Measurements from ENCODE around the gene TUB. TPM values are rescaled to one million over a fixed set of nuclear protein-coding genes. Genes with fewer than 3 reads are reported as not detected.

The TUB gene
- polyA plus RNA-seq, 1 of the 3 experiments (the other 2 are of a cell fraction), result 11.3 TPM

- no peak for TF ChIP-seq ZBTB33 (IDR thresholded peaks at IDR 0.05; ENCODE audit: borderline replicate concordance, low read depth)
- no peak for TF ChIP-seq FOSL2 (IDR thresholded peaks at IDR 0.05; ENCODE audit: borderline replicate concordance, low read depth)
- no peak for TF ChIP-seq MEF2A (IDR thresholded peaks at IDR 0.05; ENCODE audit: borderline replicate concordance, low read depth)
- TF ChIP-seq FOXM1 (IDR thresholded peaks at IDR 0.05; ENCODE audit: low read depth), result no peak
- no peak for TF ChIP-seq RXRA (IDR thresholded peaks at IDR 0.05; ENCODE audit: borderline replicate concordance, low read depth)
- POLR2A ChIA-PET, result interaction anchor here (0.6 to 2.0 kb wide), 7 partner anchors 8 to 52 kb away, joined by 3 to 16 read pairs (median 4); no protein-coding TSS in a partner anchor
- CTCF ChIA-PET, result interaction anchor here (1.1 to 26.8 kb wide), 11 partner anchors 8 to 110 kb away, joined by 3 to 620 read pairs (median 7); no protein-coding TSS in a partner anchor
Observed at GRCh38 chr11:8083088-8083395, 2.0 kb downstream of the TUB start.

GRCh38 chr11:8083871-8084281 lies 2.9 kb downstream of the TUB start:
- WGBS (ENCODE audit: low lambda C conversion rate), result 63% methylated on average over 1 of the region's 1 CpG
- DNase-seq, result no peak
- H3K9ac ChIP-seq, result no peak overlapping the region
- no peaks in the 10 kb centered on the region for H3K9me3 ChIP-seq
- TF ChIP-seq JUND (IDR thresholded peaks at IDR 0.05), result no peak
- TF ChIP-seq, protein P1, sequence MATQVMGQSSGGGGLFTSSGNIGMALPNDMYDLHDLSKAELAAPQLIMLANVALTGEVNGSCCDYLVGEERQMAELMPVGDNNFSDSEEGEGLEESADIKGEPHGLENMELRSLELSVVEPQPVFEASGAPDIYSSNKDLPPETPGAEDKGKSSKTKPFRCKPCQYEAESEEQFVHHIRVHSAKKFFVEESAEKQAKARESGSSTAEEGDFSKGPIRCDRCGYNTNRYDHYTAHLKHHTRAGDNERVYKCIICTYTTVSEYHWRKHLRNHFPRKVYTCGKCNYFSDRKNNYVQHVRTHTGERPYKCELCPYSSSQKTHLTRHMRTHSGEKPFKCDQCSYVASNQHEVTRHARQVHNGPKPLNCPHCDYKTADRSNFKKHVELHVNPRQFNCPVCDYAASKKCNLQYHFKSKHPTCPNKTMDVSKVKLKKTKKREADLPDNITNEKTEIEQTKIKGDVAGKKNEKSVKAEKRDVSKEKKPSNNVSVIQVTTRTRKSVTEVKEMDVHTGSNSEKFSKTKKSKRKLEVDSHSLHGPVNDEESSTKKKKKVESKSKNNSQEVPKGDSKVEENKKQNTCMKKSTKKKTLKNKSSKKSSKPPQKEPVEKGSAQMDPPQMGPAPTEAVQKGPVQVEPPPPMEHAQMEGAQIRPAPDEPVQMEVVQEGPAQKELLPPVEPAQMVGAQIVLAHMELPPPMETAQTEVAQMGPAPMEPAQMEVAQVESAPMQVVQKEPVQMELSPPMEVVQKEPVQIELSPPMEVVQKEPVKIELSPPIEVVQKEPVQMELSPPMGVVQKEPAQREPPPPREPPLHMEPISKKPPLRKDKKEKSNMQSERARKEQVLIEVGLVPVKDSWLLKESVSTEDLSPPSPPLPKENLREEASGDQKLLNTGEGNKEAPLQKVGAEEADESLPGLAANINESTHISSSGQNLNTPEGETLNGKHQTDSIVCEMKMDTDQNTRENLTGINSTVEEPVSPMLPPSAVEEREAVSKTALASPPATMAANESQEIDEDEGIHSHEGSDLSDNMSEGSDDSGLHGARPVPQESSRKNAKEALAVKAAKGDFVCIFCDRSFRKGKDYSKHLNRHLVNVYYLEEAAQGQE (IDR thresholded peaks at IDR 0.05; ENCODE audit: low read depth, low read length), result no peak
- peak; percentile 90 for TF ChIP-seq MXI1 (IDR thresholded peaks at IDR 0.05; ENCODE audit: low read depth, low read length)
- TF ChIP-seq SIN3A (IDR thresholded peaks at IDR 0.05; ENCODE audit: borderline replicate concordance, low read depth, low read length), result no peak
- no peak for TF ChIP-seq MAX (IDR thresholded peaks at IDR 0.05; ENCODE audit: low read depth)
- TF ChIP-seq, protein P2, sequence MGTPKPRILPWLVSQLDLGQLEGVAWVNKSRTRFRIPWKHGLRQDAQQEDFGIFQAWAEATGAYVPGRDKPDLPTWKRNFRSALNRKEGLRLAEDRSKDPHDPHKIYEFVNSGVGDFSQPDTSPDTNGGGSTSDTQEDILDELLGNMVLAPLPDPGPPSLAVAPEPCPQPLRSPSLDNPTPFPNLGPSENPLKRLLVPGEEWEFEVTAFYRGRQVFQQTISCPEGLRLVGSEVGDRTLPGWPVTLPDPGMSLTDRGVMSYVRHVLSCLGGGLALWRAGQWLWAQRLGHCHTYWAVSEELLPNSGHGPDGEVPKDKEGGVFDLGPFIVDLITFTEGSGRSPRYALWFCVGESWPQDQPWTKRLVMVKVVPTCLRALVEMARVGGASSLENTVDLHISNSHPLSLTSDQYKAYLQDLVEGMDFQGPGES (IDR thresholded peaks at IDR 0.05; ENCODE audit: low read depth, low read length), result no peak
- TF ChIP-seq SMC3 (IDR thresholded peaks at IDR 0.05; ENCODE audit: low read depth, low read length), result no peak
- ChIA-PET POLR2A (no interaction called here), CTCF (interaction anchor here (1.7 to 26.8 kb wide), 6 partner anchors 7 to 109 kb away, joined by 5 to 620 read pairs (median 19); no protein-coding TSS in a partner anchor)
- H3F3A ChIP-seq (replicated peaks; ENCODE audit: insufficient read depth), result peaks cover 4% of the 10 kb centered on the region
- no peaks in the 10 kb centered on the region for H3K27me3 ChIP-seq (ENCODE audit: insufficient read depth)
- H3K27ac ChIP-seq (ENCODE audit: low read depth in 2 of 2, low read length in 1 of 2), result peak overlapping the region in 1 of 2 experiments; percentile 92; a peak in 2 of 4 replicates
- H3K36me3 ChIP-seq (replicated peaks in 1 of 2; ENCODE audit: control insufficient read depth in 1 of 2, insufficient read depth in 2 of 2, low read length in 1 of 2), result no peaks in the 10 kb centered on the region
- H3K4me2 ChIP-seq, result no peak overlapping the region
- no peaks in the 10 kb centered on the region for H3K9me2 ChIP-seq
- H3K4me1 ChIP-seq (ENCODE audit: control insufficient read depth in 1 of 2, insufficient read depth in 2 of 2, low read depth in 1 of 2, low read length in 1 of 2), result peaks cover 19 to 82% of the 10 kb centered on the region in 2 experiments; a peak in 3 of 4 replicates
- no peak overlapping the region for H2AFZ ChIP-seq (ENCODE audit: low read depth)
- H3K4me3 ChIP-seq (ENCODE audit: low read depth in 2 of 2, low read length in 1 of 2), result peak overlapping the region in 1 of 2 experiments; percentile 73; a peak in 1 of 4 replicates
- H4K20me1 ChIP-seq (ENCODE audit: insufficient read depth), result peaks cover 39% of the 10 kb centered on the region
- 0 out of 2 replicates have a peak, but pooled peaks cover 2% of the 10 kb centered on the region for H3K79me2 ChIP-seq (ENCODE audit: insufficient read depth)

More at GRCh38 chr11:8083088-8083395, 2.0 kb downstream of the TUB start:
- Histone ChIP-seq H3F3A (replicated peaks; ENCODE audit: insufficient read depth) (peaks cover 4% of the 10 kb centered on the region), H4K20me1 (ENCODE audit: insufficient read depth) (peaks cover 36% of the 10 kb centered on the region), H3K4me1 (ENCODE audit: control insufficient read depth in 1 of 2, insufficient read depth in 2 of 2, low read depth in 1 of 2, low read length in 1 of 2) (peaks cover 19 to 74% of the 10 kb centered on the region in 2 experiments; a peak in 3 of 4 replicates), H3K4me2 (peak overlapping the region; percentile 96), H3K79me2 (ENCODE audit: insufficient read depth) (no peaks in the 10 kb centered on the region), H3K4me3 (ENCODE audit: low read depth in 2 of 2, low read length in 1 of 2) (peak overlapping the region in 1 of 2 experiments; percentile 73; a peak in 1 of 4 replicates), H3K9ac (no peak overlapping the region), H3K27me3 (ENCODE audit: insufficient read depth) (no peaks in the 10 kb centered on the region), H3K36me3 (replicated peaks in 1 of 2; ENCODE audit: control insufficient read depth in 1 of 2, insufficient read depth in 2 of 2, low read length in 1 of 2) (no peaks in the 10 kb centered on the region), H3K9me3 (no peaks in the 10 kb centered on the region), H3K9me2 (no peaks in the 10 kb centered on the region), H3K27ac (ENCODE audit: low read depth in 2 of 2, low read length in 1 of 2) (peak overlapping the region in 1 of 2 experiments; percentile 92; a peak in 2 of 4 replicates), H2AFZ (ENCODE audit: low read depth) (no peak overlapping the region)
- no peak for DNase-seq
- WGBS (ENCODE audit: low lambda C conversion rate), result 100% methylated on average over 6 of the region's 9 CpGs

Measured in SK-N-SH (cell line).